Activated T-helper 1 cell treated with anti-CD3 and anti-CD28 coated beads, Interleukin-12 subunit alpha, Interleukin-12 subunit beta, Interleukin-2, Interleukin-4 antibody, amounts not matched to agents 30 ng/mL and 10 ng/mL and 1 ng/mL, durations not matched to agents 14 hours and 24 hours and 36 hours (primary cell): ENCODE measurements around the gene MAGEA9. TPM values are rescaled to one million over a fixed set of nuclear protein-coding genes. Genes with fewer than 3 reads are reported as not detected.
A peak's percentile ranks its signal among the peaks of the same experiment; 100 is the strongest.
"Not testable (repeated sequence)": the region's sequence is repeated elsewhere in the genome, so short reads cannot be mapped to it uniquely, and the experiment has no call there.

Source experiments
- DNase-seq: peaks from one replicate; pipeline ENCODE4 v3.0.0; 2021; ENCODE audit warnings: low spot score
- H3K27ac Mint-ChIP-seq: one replicate; pipeline ENCODE4 v1.8.0; 2021; ENCODE audit warnings: mild to moderate bottlenecking, mixed read lengths
- H3K27me3 Mint-ChIP-seq: one replicate; pipeline ENCODE4 v1.8.0; 2022; ENCODE audit warnings: mild to moderate bottlenecking, moderate library complexity, mixed read lengths; ENCODE audit not compliant: insufficient read depth
- H3K36me3 Mint-ChIP-seq: one replicate; pipeline ENCODE4 v1.8.0; 2021; ENCODE audit warnings: low read depth, mixed read lengths
- H3K4me1 Mint-ChIP-seq: one replicate; pipeline ENCODE4 v1.8.0; 2021; ENCODE audit warnings: low read depth, mixed read lengths
- H3K4me3 Mint-ChIP-seq: one replicate; pipeline ENCODE4 v1.8.0; 2021; ENCODE audit warnings: mild to moderate bottlenecking, moderate library complexity, mixed read lengths
- H3K9me3 Mint-ChIP-seq: one replicate; pipeline ENCODE4 v1.8.0; 2021; ENCODE audit warnings: mixed read lengths
- intact Hi-C: fragments of 100-400 bp; cut with micrococcal nuclease; formaldehyde crosslinking; loops from one replicate; pipeline ENCODE4 v1.15.1; 2024
- total RNA-seq: library from RNA; stranded (reverse); gene quantifications from 2 replicates; pipeline ENCODE4 v1.2.3, GENCODE V29; 2022

Gene MAGEA9
- total RNA-seq, 1 donor from 2014 or later: not detected

DNA sequence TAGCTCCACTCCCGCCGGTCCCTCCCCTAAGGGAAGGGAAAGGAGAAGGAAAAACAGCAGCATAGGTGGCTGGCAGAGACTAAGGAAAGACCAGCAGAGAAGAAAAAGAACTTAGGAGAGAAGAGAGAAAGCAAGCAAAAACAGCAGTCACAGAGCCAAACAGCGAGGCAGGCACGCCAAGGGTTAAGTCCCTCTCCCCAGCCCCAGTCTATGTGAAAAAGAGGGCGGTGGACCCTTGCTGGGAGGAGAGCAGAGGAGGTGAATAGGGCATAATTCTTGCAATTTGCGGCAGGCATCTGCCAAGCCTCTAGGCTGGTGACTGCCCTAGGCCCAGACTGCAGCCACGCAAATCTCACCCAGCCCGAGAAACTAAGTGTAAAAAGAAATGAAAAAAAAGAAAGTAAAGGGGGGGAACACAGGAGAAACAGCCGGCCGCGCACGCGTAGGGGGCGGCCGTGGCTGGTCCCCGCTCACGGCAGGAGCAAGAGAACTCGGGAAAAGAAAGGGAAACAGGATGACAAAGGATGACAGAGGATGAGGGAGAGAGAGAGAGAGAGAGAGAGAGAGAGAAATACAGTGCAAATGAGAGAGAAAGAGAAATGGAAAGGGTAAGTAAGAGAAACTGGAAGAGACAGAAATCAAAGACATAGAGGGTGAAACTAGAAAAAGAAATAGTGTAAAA, 48.6 kb downstream of the MAGEA9 start:
- Mint-ChIP-seq H3K4me1 (peaks cover 61% of the 10 kb centered on the region), H3K9me3 (no peaks in the 10 kb centered on the region), H3K27me3 (peaks cover 4% of the 10 kb centered on the region), H3K36me3 (no peaks in the 10 kb centered on the region), H3K4me3 (peak overlapping the region; percentile 78), H3K27ac (peak overlapping the region; percentile 97)
- DNase-seq: peak; percentile 14
- intact Hi-C loops: loop anchor here (5.0 to 10.0 kb wide), 2 partner anchors 308 to 1916 kb away; partner anchors contain the start of gene FMR1

DNA sequence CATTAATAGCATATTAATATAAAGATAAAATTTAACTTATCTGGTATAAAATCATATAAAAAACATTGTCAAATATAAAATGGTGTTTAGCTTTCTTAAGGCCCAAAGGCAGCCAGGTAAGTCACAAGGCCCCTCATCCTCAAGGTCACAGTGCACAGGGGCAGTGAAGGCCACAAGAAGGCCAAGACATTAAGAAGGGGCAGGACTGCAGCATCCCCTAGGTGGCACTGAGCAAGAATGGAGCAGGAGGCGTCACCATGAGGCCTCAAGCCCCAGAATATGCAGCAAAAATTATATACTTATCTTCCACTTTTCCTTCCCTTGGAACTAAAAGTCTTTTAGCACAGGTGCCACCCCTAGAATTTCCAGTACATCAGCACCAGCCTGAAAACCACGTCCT, 49.7 kb downstream of the MAGEA9 start:
- Mint-ChIP-seq H3K36me3 (no peaks in the 10 kb centered on the region), H3K27me3 (peaks cover 4% of the 10 kb centered on the region), H3K27ac (no peak overlapping the region), H3K4me1 (peaks cover 52% of the 10 kb centered on the region), H3K9me3 (no peaks in the 10 kb centered on the region), H3K4me3 (no peak overlapping the region)
- no peak for DNase-seq
- intact Hi-C loops: loop anchor here (5.0 to 10.0 kb wide), 2 partner anchors 309 to 1917 kb away; partner anchors contain the start of gene FMR1

DNA sequence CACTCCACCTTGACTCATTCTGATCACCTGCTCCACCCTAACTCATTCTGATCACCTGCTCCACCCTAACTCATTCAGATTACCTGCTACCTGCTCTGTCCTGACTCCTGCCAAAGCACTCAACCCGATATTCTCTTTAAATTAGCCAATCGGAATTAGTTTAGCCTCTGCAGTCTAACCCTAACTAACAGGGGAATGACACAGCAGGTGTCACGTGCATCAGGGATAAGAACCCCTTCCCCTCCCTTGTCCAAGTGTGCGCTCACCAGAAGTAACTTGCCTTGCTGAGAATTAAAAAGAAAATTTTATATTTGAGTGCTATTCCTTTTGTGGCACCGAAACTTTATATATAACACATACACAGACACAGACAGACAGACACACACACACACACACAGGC, 55.0 kb downstream of the MAGEA9 start:
- H3K36me3 Mint-ChIP-seq, DNase-seq, H3K27ac Mint-ChIP-seq, H3K9me3 Mint-ChIP-seq, H3K27me3 Mint-ChIP-seq, H3K4me3 Mint-ChIP-seq: not testable (repeated sequence)
- H3K4me1 Mint-ChIP-seq: peaks cover 24% of the 10 kb centered on the region
- intact Hi-C loops: loop anchor here (1.0 to 10.0 kb wide), 3 partner anchors 7 to 1922 kb away; partner anchors contain the start of gene FMR1

DNA sequence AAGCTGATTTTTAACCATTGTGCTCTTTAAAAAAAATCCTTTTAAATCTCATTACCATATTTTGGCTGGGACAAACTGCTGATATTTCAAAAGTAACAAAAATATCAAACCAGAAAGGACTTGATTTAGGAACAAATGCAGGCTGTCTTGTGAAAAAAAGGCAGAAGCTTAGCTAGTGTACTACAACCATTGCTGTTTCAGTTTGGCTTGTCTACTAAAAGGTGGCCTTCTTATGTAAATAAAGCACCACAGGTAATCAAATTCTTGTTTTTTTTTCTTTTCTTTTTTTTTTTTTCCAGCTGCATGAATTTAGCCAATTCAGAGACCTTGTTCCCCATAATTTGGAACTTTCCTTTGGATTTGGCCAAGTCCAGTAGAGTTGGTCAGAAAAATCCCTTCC, 55.4 kb downstream of the MAGEA9 start:
- DNase-seq: no peak
- Mint-ChIP-seq H3K4me1 (peaks cover 24% of the 10 kb centered on the region), H3K27ac (no peak overlapping the region), H3K4me3 (no peak overlapping the region), H3K36me3 (peaks cover 2% of the 10 kb centered on the region), H3K27me3 (peaks cover under 1% of the 10 kb centered on the region), H3K9me3 (no peaks in the 10 kb centered on the region)
- intact Hi-C loops: loop anchor here (1.0 to 10.0 kb wide), 3 partner anchors 8 to 1922 kb away; partner anchors contain the start of gene FMR1

Other genes starting within 250 kb of the MAGEA9 start
- 31.4 and 35.5 TPM in 2 replicates for gene EOLA1, start 240.9 kb upstream of the MAGEA9 start, total RNA-seq
- not detected in 2 replicates for gene HSFX3, start 232.0 kb upstream of the MAGEA9 start, total RNA-seq
- not detected in 2 replicates for gene MAGEA9B, start 194.5 kb upstream of the MAGEA9 start, total RNA-seq
- 0.41 TPM in 1 of 2 replicates, not detected in the other for gene HSFX2, start 186.6 kb upstream of the MAGEA9 start, total RNA-seq
- 18.7 and 25.5 TPM in 2 replicates for gene TMEM185A, start 150.1 kb upstream of the MAGEA9 start, total RNA-seq
- gene MAGEA11, start 69.9 kb upstream of the MAGEA9 start, total RNA-seq: not detected in 2 replicates
- 0.49 and 1.2 TPM in 2 replicates for gene HSFX1, start 7.9 kb upstream of the MAGEA9 start, total RNA-seq
- gene MAGEA8, start 99.3 kb downstream of the MAGEA9 start, total RNA-seq: not detected in 2 replicates
- not detected in 2 replicates for gene HSFX4, start 147.6 kb downstream of the MAGEA9 start, total RNA-seq
- gene EOLA2, start 156.6 kb downstream of the MAGEA9 start, total RNA-seq: 54.2 and 63.3 TPM in 2 replicates